K562 (cell line): ENCODE data around the gene BEST4. TPM values are rescaled to one million over a fixed set of nuclear protein-coding genes. Genes with fewer than 3 reads are reported as not detected.

Source experiments
- BCOR ChIP-seq: fragments of 450-650 bp; IDR thresholded peaks from 2 replicates; pipeline ENCODE4 v1.6.1; 2016
- EWSR1 ChIP-seq: fragments of 450-650 bp; IDR thresholded peaks from 2 replicates; pipeline ENCODE4 v1.6.1; 2018; ENCODE audit warnings: borderline replicate concordance, mild to moderate bottlenecking, low read depth, moderate library complexity; ENCODE audit not compliant: partially characterized antibody
- EZH2 ChIP-seq: IDR thresholded peaks from 2 replicates; pipeline ENCODE4 v1.6.1; 2012; ENCODE audit warnings: low read depth, mild to moderate bottlenecking, inconsistent platforms, low read length, borderline replicate concordance
- FIP1L1 ChIP-seq: fragments of 200-400 bp; formaldehyde crosslinking; IDR thresholded peaks from 2 replicates; pipeline ENCODE4 v1.6.1; 2018; ENCODE audit warnings: mild to moderate bottlenecking, low read depth, low read length; ENCODE audit not compliant: poor library complexity, severe bottlenecking
- IRF1 ChIP-seq: sonication (generic); formaldehyde crosslinking; IDR thresholded peaks from 2 replicates; pipeline ENCODE4 v1.8.0; 2022; ENCODE audit warnings: missing genetic modification reagents, mild to moderate bottlenecking, borderline replicate concordance
- MTA3 ChIP-seq: fragments of 450-650 bp; formaldehyde crosslinking; IDR thresholded peaks from 2 replicates; pipeline ENCODE4 v1.6.1; 2017; ENCODE audit warnings: mild to moderate bottlenecking, borderline replicate concordance
- NR3C1 ChIP-seq: sonication (generic); formaldehyde crosslinking; IDR thresholded peaks from 2 replicates; pipeline ENCODE4 v1.8.1; 2022; ENCODE audit warnings: missing genetic modification reagents
- OTX1 ChIP-seq: fragments of 450-650 bp; formaldehyde crosslinking; IDR thresholded peaks from 2 replicates; pipeline ENCODE4 v1.4.0; 2022; ENCODE audit warnings: mild to moderate bottlenecking
- PTRF ChIP-seq: fragments of 450-650 bp; IDR thresholded peaks from 2 replicates; pipeline ENCODE4 v1.6.1; 2016; ENCODE audit warnings: mild to moderate bottlenecking, missing genetic modification characterization, missing compliant biosample characterization
- RBM17 ChIP-seq: fragments of 200-400 bp; formaldehyde crosslinking; IDR thresholded peaks from 2 replicates; pipeline ENCODE4 v1.6.1; 2017; ENCODE audit warnings: low read depth, mild to moderate bottlenecking, low read length, borderline replicate concordance
- RERE ChIP-seq: sonication (generic); formaldehyde crosslinking; IDR thresholded peaks from 2 replicates; pipeline ENCODE4 v1.8.0; 2023; ENCODE audit warnings: missing genetic modification reagents, mild to moderate bottlenecking, borderline replicate concordance
- SREBF1 ChIP-seq: fragments of 150-350 bp; IDR thresholded peaks from 2 replicates; pipeline ENCODE4 v1.6.1; 2014; ENCODE audit warnings: antibody characterized with exemption, low read depth, low read length, borderline replicate concordance
- SUPT5H ChIP-seq: fragments of 450-650 bp; IDR thresholded peaks from 2 replicates; pipeline ENCODE4 v1.6.1; 2016
- TFAM ChIP-seq: fragments of 250-450 bp; sonication (Bioruptor Pico); conservative IDR thresholded peaks from 2 replicates; pipeline ENCODE4 v1.5.0; 2021; ENCODE audit warnings: mild to moderate bottlenecking, moderate library complexity
- THRAP3 ChIP-seq: fragments of 450-650 bp; IDR thresholded peaks from 2 replicates; pipeline ENCODE4 v1.6.1; 2016; ENCODE audit warnings: mild to moderate bottlenecking, inconsistent platforms, borderline replicate concordance
- ZNF23 ChIP-seq: fragments of 250-450 bp; sonication (Bioruptor Pico); IDR thresholded peaks from 2 replicates; pipeline ENCODE4 v1.4.0; 2020; ENCODE audit warnings: mild to moderate bottlenecking
- ZNF253 ChIP-seq: fragments of 250-450 bp; sonication (Bioruptor Pico); conservative IDR thresholded peaks from 2 replicates; pipeline ENCODE4 v1.6.1; 2021; ENCODE audit warnings: mild to moderate bottlenecking
- polyA plus RNA-seq, 8 experiments: library from polyadenylated mRNA; depleted of rRNA in 4 of 8; stranded (reverse) in 5 of 8; unstranded in 3 of 8; fragments of >200 nt; fragmentation: Nextera tagmentation in 2 of 8; fragmentation: Illumina TruSeq in 1 of 8; extraction: Ambion mirVana in 2 of 8; extraction: Trizol in 1 of 8; gene quantifications; 2 replicates each; pipeline versions ENCODE4 v1.2.1 to v1.2.3, GENCODE V29; 2011 to 2014; ENCODE audit warnings: inconsistent platforms in 1 of 8, missing spikeins in 1 of 8
- total RNA-seq, 7 experiments: library from RNA; depleted of rRNA in 6 of 7; stranded (reverse); fragments of >200 nt in 6 of 7; fragmentation: Illumina TruSeq in 2 of 7; extraction: Trizol in 2 of 7; gene quantifications; 2 replicates each; pipeline versions ENCODE4 v1.2.1 to v1.2.3, GENCODE V29; 2011 to 2021; ENCODE audit warnings: low replicate concordance in 1 of 7
- TF ChIP-seq, protein P1 (sequence below): fragments of 150-350 bp; conservative IDR thresholded peaks from 2 replicates; pipeline ENCODE4 v1.6.1; 2014; ENCODE audit warnings: low read length

BEST4 gene
- total and polyA plus RNA-seq, 9 of the 15 experiments (the other 6 are each of a cell fraction or from before 2014, with no cell fraction given) = 0.07 to 0.11 TPM; not detected in 7

- TF ChIP-seq PTRF = no peak
- peak; percentile 53; the same call in 1 of the 2 replicates for TF ChIP-seq BCOR
- TF ChIP-seq MTA3 = peak; percentile 97
- TF ChIP-seq OTX1 = peak; percentile 77
- TF ChIP-seq EWSR1 = no peak
- TF ChIP-seq SUPT5H = peak; percentile 100
- no peak for TF ChIP-seq RBM17
- 0 out of 2 replicates have a peak, but pooled peaks have one; percentile 40 for TF ChIP-seq SREBF1
- TF ChIP-seq TFAM (CRISPR knock-in tag) = no peak
- no peak for TF ChIP-seq EZH2
- TF ChIP-seq THRAP3 = 0 out of 2 replicates have a peak, but pooled peaks have one; percentile 15
- TF ChIP-seq IRF1 = peak; percentile 78
- TF ChIP-seq ZNF253 (CRISPR knock-in tag) = no peak
- no peak for TF ChIP-seq RERE
- peak; percentile 98 for TF ChIP-seq FIP1L1
- TF ChIP-seq, protein P1, sequence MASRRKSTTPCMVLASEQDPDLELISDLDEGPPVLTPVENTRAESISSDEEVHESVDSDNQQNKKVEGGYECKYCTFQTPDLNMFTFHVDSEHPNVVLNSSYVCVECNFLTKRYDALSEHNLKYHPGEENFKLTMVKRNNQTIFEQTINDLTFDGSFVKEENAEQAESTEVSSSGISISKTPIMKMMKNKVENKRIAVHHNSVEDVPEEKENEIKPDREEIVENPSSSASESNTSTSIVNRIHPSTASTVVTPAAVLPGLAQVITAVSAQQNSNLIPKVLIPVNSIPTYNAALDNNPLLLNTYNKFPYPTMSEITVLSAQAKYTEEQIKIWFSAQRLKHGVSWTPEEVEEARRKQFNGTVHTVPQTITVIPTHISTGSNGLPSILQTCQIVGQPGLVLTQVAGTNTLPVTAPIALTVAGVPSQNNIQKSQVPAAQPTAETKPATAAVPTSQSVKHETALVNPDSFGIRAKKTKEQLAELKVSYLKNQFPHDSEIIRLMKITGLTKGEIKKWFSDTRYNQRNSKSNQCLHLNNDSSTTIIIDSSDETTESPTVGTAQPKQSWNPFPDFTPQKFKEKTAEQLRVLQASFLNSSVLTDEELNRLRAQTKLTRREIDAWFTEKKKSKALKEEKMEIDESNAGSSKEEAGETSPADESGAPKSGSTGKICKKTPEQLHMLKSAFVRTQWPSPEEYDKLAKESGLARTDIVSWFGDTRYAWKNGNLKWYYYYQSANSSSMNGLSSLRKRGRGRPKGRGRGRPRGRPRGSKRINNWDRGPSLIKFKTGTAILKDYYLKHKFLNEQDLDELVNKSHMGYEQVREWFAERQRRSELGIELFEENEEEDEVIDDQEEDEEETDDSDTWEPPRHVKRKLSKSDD = peak; percentile 84
- TF ChIP-seq NR3C1 (CRISPR knock-in tag) = no peak
- no peak for TF ChIP-seq ZNF23 (CRISPR knock-in tag)
These were observed 12.7 kb downstream of the BEST4 start, which contains the start of gene RPS8 (continued) for GRCh38 chr1:44775078-44775929.
